GM19455 (cell line): ENCODE measurements around the gene GSTT2.
"Not testable (repeated sequence)": the region's sequence is repeated elsewhere in the genome, so short reads cannot be mapped to it uniquely, and the experiment has no call there.

Experiments used
- ATAC-seq: cut with Tn5 transposase; IDR thresholded peaks from one replicate; pipeline ENCODE4 v1.9.1; 2021; ENCODE audit not compliant: unreplicated experiment

The GSTT2 gene

DNA sequence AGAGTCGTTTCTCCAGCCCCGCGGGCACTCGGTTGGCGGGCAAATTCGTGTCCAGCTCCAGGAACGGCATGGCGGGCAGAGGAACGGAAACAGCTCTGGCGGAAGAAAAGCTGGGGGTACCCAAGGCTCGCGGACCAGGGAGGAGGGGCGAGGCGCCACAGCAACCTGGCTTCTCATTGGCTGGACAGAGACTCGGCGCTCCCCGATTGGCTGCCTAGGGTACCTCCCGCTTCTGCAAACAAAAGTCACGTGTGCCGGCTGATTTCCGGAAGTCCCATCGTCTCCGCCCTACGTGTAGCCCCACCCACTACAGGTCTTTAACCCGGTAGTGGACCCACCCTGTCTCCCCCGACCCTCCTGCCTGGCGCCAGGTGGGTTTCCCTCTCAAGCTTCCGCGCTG is 5.6 kb upstream of the GSTT2 start, which contains the start of gene DDT:
Gene DDT, minus strand, starts transcription at position 97 of the 400 bp plus-strand sequence. Its CDS starts 27 bp downstream, at position 70.
- ATAC-seq, result peak; percentile 92

DNA sequence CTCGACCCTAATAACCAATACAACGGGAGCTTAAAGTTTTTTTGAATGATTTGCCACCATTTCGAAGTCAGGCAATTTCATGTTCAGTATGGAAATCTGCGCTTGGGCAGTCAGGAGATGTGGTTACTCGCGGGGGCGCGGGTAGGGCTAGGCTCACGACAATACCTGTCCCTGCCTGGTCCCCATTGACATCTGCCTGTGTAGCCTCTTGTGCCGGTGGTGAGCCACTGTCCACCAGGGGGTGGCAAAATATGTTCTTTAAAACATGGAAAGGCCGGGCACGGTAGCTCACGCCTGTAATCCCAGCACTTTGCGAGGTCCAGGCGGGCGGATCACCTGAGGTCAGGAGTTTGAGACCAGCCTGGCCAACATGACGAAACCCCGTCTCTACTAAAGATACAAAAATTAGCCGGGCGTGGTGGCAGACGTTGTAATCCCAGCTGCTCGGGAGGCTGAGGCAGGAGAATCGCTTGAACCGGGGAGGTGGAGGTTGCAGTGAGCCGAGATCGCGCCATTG is 5.0 kb upstream of the GSTT2 start:
- ATAC-seq, result not testable (repeated sequence)

DNA sequence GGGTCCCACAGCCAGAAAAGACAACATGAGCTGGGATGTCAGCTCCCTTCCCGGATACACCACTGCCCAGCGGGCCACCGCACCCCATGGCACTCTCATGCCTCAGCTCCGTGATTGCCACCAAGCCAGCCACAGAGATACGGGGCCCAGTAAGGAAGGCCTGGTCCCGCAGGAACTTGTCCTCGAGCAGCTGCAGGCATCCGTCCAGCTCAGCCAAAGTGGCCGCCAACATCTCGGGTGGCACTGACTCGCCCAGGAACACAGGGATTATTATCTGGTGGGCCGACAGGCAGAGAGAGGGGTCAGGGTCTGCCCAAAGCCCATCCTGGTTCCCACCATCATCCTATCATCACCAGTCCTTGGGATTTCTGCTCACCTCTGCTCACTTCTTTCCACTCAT is 2.6 kb upstream of the GSTT2 start:
- ATAC-seq, result not testable (repeated sequence)

DNA sequence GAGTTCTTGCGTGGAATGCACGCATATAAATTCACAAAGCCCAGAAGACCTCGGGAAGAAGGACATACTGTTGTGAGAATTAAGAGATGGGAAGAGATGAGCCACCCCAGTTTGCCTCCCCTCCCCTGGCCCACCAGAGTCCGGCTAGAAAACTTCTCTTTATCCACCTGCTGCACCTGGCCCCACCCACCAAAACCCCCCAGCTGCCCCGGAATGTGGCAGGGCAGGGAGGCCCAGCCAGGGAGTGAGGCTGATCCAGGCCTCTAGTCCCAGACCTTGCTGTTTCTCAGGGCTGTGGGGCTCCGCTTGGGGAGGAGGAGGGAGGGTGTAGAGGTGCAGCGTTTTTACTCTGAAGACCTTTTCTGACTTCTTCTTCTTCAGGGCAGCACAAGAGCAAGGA is 633 bp downstream of the GSTT2 start:
- ATAC-seq, result not testable (repeated sequence)

DNA sequence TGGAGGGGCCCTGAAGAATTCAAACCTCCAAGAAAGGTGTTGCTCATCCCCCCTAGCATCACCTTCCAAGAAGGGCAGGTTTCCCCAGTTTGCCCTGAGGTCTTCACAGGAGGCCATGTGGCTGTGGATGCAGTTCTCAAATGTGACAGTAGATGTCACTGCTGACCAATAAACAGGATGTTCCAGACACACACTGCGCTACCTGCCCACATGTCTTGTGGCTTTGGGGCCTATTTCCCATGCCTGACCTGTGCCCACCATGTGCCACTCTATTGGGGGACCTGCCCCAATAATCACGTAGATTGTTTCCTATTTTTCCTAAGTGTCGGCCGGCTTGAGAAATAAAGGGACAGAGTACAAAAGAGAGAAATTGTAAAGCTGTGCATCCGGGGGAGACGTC is 4.5 kb downstream of the GSTT2 start:
- ATAC-seq, result no peak

DNA sequence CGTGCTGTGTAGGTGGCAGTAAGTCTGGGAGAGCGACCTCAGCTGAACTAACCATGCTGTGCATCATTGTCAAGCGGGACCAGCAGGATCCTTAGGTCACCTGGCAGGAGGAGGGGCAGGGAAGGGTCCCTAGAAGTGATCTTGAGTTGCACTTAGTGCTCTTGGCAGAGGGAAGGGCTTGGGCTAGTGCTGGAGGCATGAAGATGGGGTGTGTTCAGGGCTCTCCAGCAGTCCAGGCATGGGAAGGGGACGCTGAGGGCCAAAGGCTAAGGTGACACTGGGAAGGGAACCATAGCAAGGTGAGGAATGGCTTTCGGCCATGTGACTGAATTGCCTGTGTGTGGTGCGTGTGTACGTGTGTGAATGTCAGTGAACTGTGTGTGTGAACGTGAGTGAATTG is 6.2 kb downstream of the GSTT2 start:
- ATAC-seq, result not testable (repeated sequence)

DNA sequence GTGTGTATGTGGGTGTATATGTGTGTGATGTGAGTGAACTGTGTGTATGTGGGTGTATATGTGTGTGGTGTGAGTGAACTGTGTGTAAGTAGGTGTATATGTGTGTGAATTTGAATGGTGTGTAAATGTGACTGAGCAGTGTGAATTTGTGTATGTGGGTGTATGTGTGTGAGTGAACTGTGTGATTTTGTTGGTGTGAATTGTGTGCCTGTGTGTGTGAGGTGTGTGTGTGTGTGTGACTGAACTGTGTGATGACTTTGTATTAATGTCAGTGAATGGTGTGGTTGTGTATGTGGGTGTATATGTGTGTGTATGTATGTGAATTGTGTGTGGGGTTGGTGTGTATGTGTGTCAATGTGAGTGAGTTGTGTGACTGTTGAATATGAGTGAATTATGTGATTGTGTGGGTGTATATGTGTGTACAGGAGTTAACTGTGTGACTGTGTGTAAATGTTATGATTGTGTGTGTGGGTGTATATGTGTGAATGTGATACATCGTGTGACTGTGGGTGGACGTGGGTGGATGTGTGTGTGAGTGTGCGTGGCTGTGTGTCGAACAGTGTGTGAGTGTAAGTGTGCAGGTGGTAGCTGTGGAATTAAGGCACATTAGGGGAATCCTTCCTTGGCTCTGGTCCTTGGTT is 6.7 kb downstream of the GSTT2 start:
- ATAC-seq, result not testable (repeated sequence)

DNA sequence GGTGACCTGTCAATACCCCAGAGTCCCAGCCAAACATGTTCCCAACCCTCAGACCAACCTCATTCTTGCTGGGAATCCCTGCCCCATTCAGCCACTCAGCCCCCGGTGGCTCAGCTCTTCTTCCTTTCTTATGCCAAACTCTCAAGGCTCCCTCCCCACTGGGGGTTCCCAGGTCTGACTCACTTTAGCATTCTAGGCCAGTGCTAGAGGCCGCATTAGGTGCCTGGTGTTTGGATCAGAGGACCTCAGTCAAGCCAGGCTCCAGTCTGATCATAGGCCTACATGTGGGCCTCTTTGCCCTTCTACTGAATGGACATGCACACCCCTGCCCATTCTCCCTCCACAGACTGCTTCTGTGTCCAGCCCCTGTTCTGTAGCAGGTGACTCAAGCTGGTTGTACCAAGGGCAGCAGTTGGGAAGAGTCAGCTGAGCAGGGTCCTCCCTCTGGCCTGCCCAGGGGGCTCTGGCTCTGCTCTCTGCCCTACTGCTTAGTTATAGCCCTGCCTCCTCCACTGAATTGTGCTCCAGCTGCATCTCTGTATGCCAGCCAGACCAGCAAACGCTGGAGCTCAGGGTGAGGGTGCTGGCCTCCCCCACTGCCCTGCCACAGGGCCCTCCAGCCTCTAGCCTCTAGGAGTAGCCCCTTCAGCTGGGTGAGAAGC is 9.8 kb downstream of the GSTT2 start:
- not testable (repeated sequence) for ATAC-seq

DNA sequence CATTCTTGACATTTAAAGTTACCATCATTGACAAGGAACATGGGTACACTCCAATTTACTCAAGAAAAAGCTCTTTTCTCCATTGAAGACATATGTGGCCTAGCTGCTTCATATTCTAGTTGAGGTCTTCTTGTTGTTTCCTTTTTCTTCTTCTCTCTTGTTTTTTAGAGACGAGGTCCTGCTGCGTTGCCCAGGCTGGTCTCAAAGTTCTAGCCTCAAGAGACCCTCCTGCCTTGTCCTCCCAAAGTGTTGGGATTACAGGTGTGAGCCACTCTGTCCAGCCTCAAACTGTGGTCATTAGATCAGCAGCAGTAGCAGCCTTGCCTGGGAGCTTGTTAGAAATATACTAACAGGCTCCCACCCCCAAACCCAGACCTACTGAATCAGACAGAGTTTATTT is 13.1 kb downstream of the GSTT2 start:
- ATAC-seq, result not testable (repeated sequence)

DNA sequence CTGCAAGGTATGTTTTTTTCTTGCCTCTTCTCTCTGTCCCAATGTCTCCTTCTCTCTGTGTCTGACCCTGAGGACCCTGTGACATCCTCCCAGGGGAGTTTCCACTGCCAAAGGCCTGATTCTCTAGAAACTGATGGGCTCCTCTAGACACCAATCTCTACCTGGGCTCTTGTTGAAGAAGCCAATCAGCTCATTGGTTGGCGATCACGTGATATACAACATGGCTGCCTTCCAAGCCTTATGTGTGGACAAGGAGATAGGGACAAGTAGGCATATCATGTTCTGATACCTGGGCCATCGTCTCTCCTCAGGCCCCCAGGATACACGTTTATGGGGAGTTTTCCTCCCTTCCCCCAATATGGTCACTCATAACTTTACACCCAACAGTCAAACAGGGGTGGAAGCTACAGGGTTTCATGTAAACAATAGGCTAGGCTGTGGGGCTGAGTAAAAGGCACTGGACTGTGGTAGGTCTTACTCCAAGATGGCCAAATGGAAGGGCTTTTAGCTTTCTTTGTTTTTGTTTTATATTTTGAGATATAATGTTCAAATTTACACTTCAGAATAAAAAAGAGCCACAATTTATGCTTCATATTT is 13.7 kb downstream of the GSTT2 start:
- not testable (repeated sequence) for ATAC-seq

DNA sequence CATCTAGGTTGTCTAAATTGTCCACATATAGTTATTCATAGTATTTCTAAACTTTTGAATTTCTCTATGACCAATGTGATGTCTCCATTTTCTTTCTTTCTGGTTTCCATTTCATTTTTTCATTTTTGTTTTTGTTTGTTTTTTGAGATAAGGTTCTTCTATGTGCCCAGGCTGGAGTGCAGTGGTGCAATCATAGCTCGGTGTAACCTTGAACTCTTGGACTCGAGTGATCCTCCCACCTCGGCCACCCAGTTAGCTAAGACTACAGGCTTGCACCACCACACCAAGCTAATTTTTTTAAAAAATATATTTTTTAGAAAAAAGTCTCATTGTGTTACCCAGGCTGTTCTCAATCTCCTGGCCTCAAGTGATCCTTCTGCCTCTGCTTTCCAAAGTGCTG is 17.2 kb downstream of the GSTT2 start:
- no peak for ATAC-seq

DNA sequence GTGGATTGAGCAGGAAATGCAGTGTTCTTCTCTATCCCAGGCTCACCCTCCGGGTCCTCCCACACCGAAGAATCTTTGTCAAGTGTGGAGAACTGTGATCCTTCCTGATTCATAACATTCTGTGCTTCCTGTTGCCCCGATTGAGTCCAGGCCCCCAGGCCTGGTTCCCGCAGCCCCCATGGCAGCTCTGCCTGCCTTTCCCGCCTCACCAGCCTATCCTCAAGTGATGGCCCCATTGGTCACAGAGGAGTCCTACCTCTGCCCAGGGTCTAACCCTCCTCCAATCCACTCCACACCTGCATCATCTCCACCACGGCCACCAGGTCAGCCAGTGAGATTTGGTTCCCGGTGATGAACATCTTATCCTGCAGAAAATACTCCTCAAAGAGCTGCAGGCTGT is 19.8 kb downstream of the GSTT2 start:
- ATAC-seq, result not testable (repeated sequence)

DNA sequence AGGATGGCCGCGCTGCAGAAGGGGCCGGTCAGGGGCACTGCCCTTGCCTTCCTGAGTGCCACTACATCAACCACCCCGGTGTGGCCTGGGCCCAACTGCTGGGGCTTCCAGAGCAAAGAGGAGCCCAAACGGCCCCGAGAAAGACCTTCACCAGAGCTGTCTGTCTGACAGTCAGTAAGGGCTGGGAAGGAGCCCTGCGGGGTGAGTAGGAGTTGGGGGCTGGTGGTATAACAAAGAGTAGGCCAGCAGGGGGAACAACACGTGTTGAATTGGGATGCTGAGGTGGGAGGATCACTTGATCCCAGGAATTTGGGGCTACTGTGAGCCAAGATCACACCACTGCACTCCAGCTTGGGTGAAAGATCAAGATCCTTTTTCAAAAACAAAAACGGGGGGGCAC is 21.4 kb downstream of the GSTT2 start:
- no peak for ATAC-seq

DNA sequence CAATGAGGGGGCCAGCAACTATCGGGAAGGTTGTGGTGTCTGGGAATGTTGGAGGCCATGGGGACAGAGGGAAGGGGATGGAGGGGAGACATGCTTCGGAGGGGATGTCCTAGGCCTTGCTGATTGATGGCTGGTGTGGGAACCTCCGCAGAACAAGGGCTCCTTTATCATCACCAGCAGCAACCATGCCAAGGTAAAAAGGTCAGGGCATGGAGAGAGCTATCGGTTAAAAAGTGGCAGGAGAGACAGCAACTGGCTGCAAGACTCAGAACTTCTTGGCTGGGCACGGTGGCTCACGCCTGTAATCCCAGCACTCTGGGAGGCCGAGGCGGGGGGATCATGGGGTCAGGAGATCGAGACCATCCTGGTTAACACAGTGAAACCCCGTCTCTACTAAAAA is 22.3 kb downstream of the GSTT2 start:
- no peak for ATAC-seq

DNA sequence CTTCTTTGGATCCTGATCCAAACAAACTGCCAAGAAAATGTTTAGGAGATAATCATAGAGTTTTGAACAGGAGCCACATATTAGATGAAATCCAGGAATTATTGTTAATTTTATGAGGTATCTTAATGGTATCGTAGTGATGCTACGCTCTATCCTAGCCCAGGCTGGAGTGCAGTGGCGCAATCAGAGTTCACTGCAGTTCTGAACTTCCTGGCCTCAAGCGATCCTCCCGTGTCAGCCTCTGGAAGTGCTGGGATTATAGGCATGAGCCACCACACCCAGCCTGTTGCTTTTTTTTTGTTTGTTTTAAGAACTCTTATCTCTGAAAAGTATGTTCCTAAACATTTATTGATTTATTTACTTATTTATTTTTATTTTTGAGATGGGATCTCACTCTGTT is 22.9 kb downstream of the GSTT2 start:
- no peak for ATAC-seq

DNA sequence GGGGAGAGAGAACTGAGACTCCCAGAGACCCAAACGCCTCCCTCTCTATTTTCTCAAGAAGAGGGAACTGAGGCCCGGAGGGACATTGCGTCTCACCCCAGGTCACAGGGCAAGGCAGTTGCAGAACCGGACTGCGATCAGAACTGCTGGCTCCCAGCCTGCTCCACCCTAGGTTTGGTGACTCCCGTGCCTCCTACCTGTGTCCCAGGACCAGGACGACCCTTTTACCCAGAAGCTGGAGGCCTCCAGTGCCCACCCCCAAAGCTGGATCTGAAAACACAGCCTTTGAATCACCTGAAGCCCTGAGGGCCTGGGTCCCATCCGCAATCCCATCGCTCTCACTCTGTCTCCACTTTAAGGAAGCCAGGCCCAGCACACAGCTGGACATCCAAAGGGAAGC is 24.0 kb downstream of the GSTT2 start:
- no peak for ATAC-seq

DNA sequence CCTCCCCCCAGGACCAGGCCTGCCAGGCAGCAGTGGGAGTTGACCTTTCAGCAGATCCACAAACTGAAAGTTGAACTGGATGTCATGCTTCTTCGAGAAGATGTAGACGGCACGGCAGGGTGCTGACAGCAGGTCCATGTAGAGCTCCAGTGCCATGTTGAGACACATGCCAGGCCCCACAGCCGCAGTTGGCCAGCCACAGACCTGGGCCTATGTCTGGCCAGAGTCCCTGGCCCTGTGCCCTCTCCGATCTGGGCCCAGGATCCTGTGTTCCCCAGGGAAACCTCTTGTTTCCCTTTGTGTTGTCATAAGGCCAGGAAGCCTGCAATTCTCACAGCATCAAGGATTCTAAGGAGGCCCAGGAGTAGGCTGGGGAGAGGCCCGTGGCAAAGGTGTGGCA is 25.3 kb downstream of the GSTT2 start, which contains the start of gene GSTT4:
Gene GSTT4, minus strand, starts transcription at position 253 of the 400 bp plus-strand sequence. Its CDS starts 97 bp downstream, at position 156.
- ATAC-seq, result no peak

DNA sequence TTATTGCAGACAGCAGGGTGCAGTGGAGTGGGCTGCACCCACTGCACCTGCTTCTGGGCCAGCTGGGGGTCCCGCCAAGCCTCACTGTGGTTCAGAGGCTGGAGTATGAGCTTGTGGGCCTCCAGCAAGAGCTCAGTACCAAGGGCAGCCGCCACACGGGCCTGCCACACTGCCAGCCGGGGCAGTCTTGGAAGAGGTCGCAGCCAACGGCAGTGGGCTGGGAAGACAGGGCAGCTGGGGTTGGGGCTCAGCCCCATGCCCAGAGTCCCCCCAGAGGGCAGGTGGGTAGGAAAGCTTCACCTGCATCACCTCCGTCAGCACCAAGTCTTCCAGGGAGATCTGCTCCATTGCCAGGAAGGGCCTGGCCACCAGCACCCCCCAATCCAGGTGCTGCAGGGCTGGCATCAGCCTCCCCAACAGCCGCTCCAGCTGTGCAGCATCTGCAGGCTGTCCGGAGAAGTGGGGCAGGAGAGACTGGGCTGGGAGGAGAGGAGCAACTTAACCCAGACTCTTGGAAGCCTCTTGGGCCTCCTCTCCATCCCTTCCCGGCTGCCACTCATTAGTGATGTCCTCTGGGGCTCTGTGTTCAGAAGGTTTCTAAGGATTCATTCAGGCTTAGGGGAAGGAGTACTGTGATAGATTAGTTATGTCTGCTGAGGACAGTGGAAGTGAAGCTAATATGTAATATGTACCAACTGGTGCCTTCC is 26.4 kb downstream of the GSTT2 start:
- no peak for ATAC-seq

DNA sequence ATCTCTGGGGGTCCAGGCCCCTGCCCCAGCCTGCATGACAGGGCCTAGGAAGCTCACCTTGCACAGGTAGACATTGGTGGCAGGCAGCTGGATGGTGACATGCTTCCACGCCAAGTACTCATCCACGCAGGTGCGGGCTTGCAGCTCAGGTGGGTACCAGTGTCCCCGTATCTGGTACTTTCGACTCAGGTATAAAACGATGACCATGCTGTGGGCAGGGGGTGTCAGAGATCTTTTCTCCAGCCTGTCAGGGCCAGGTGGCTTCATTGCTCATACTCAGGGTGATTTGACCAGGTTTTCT is 26.9 kb downstream of the GSTT2 start:
- ATAC-seq, result no peak

DNA sequence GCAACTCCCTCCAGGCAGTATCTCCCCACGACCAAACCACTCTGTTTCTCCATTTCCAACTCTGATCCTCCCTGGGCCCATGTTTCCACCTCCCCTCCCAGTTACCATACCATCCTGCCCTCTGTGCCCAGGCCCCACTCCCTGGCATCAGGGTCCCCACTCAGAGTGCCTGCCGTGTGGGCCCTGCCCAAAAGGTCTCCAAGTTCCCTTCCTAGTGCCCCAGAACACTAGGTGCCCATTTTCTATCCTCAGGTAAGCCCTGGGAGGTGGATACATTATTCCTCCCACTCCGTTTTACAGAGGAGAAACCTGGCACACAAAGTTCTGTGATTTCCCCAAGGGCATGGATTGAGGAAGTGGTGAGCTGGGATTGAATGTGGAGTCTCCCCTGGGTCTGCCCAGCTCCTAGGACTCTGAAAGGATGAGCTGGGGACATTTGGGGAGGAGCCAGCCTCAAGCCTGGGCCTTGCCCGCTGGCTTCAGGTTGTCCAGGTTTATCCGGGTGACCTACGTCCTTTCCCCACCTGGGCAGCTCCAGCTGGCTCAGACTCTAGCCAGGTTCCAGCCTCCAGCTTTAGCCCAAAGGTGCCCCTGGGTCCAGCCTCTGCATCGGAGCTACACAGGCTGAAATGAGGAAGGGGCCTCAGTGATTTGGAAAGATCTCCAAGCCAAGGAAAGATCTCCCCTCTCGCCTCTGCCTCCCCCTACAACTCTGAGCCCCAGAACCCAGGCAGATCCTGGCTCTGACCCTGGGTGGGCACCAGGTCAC is 27.5 kb downstream of the GSTT2 start:
- ATAC-seq, result no peak

DNA sequence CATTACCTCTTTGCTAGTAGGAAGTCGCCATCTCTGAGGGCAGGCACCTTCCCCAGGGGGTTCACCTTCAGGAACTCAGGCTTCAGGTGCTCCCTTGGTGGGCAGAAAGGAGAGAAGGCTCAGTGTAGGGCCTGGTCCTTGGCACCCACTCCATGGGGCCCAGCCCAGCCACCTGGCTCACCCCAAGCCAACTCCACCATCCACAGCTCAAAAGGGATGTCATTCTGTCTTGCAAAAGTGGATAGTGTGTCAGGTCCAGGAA is 28.0 kb downstream of the GSTT2 start:
- ATAC-seq, result no peak
